Endodermal cell (in vitro differentiated cells): ENCODE results near the gene CRACR2B. TPM values are rescaled to one million over a fixed set of nuclear protein-coding genes. Genes with fewer than 3 reads are reported as not detected.

ENCODE experiments used
- DNase-seq: peaks from one replicate; pipeline ENCODE4 v3.0.0-alpha.2; 2017
- H3K27ac ChIP-seq: 2 replicates; pipeline ENCODE4 v1.5.1; 2013; ENCODE audit warnings: mild to moderate bottlenecking, low read depth, low read length, moderate library complexity
- H3K27me3 ChIP-seq: 2 replicates; pipeline ENCODE4 v1.6.1; 2013; ENCODE audit warnings: mild to moderate bottlenecking, low read length, moderate library complexity; ENCODE audit not compliant: insufficient read depth, control insufficient read depth, poor library complexity, severe bottlenecking
- H3K36me3 ChIP-seq: 2 replicates; pipeline ENCODE4 v1.7.0; 2013; ENCODE audit warnings: mild to moderate bottlenecking, low read length, moderate library complexity; ENCODE audit not compliant: control insufficient read depth, insufficient read depth
- H3K4me1 ChIP-seq: one replicate; pipeline ENCODE4 v1.7.0; 2013; ENCODE audit warnings: low read length; ENCODE audit not compliant: control insufficient read depth, insufficient read depth
- H3K4me3 ChIP-seq: 2 replicates; pipeline ENCODE4 v1.5.1; 2013; ENCODE audit warnings: mild to moderate bottlenecking, low read length, moderate library complexity
- H3K9ac ChIP-seq: 2 replicates; pipeline ENCODE4 v1.6.1; 2013; ENCODE audit warnings: mild to moderate bottlenecking, low read length, moderate library complexity; ENCODE audit not compliant: poor library complexity, severe bottlenecking; ENCODE audit errors: extremely low read depth
- H3K9me3 ChIP-seq: 2 replicates; pipeline ENCODE4 v1.6.1; 2013; ENCODE audit warnings: mild to moderate bottlenecking, low read length, moderate library complexity; ENCODE audit not compliant: control insufficient read depth
- H3K27ac Mint-ChIP-seq: 2 replicates; pipeline ENCODE4 v1.8.0; 2020; ENCODE audit warnings: mixed read lengths
- H3K27me3 Mint-ChIP-seq: 2 replicates; pipeline ENCODE4 v1.8.0; 2021; ENCODE audit warnings: mild to moderate bottlenecking, mixed read lengths; ENCODE audit not compliant: insufficient read depth
- H3K36me3 Mint-ChIP-seq: 2 replicates; pipeline ENCODE4 v1.8.0; 2020; ENCODE audit warnings: low read depth, mixed read lengths
- H3K4me1 Mint-ChIP-seq: 2 replicates; pipeline ENCODE4 v1.8.0; 2020; ENCODE audit warnings: mixed read lengths
- H3K4me3 Mint-ChIP-seq: 2 replicates; pipeline ENCODE4 v1.8.0; 2020; ENCODE audit warnings: mild to moderate bottlenecking, moderate library complexity, mixed read lengths
- H3K9me3 Mint-ChIP-seq: 2 replicates; pipeline ENCODE4 v1.8.0; 2020; ENCODE audit warnings: mild to moderate bottlenecking, mixed read lengths
- WGBS, 2 experiments: methylation state at CpG; one replicate each; pipeline versions ENCODE4 v1.1.5 to v1.1.7; 2013; ENCODE audit warnings: missing lambda C conversion rate in 2 of 2, mixed read lengths in 1 of 2; ENCODE audit not compliant: insufficient coverage in 1 of 2, insufficient read length in 1 of 2; 5-methylcytosine and 5-hydroxymethylcytosine counted together
- total RNA-seq, 2 donors: library from RNA; stranded (reverse); fragmentation: NEBNext Ultra II Directional in 1 of 2; extraction: Animal tissue kit (Norgen Biotek cat#: 25700) in 1 of 2; gene quantifications; 2 replicates in 1 of 2; 3 replicates in 1 of 2; pipeline ENCODE4 v1.2.1, GENCODE V29; 2021
- TF ChIP-seq, protein P1 (sequence below): fragments of 200-600 bp; sonication (generic); conservative IDR thresholded peaks from 2 replicates; pipeline ENCODE4 v1.5.0; 2021; ENCODE audit warnings: antibody characterized with exemption, mild to moderate bottlenecking

Gene CRACR2B
- total RNA-seq, 2 donors from 2014 or later = 22.3 to 28.1 TPM

DNA sequence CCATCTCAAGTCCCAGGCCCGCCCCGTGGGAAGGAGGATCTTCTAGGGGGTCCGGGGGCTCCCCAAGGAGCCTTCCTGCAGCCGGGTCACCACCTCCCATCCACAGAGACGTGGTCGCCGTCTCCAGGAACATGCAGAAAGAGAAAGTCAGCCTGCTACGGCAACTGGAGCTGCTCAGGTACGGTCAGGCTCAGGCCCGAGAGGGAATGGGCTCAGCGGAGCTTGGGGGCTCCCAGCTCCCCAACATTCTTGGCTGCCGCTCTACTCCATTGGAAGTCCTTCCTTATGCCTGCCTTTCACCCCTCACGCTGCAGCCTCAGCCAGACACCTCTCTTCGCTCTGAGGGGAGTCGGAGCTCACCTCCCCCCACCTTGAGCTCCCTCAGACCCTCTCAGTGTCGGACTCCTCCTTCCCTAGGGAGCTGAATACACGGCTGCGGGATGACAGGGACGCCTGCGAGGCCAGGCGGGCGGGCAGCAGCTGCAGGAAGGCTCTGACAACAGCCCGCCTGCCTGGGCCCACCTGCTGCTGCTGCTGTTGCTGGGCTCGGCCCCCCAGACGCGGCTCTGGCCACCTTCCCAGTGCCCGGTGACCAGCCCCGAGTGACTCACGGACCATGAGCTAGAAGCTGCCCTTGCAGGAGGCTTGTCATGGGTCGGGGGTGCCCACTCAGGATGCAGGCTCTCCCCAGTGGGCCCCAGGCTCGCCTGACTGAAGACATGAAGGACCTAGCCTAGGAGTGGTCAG lies 3.6 kb downstream of the CRACR2B start:
- Mint-ChIP-seq H3K9me3 (no peaks in the 10 kb centered on the region), H3K4me3 (peak overlapping the region; percentile 59), H3K4me1 (peaks cover 24% of the 10 kb centered on the region), H3K27ac (no peak overlapping the region), H3K27me3 (peaks cover 50% of the 10 kb centered on the region), H3K36me3 (peaks cover 2% of the 10 kb centered on the region)
- no peak for DNase-seq
- Histone ChIP-seq H3K4me1 (peaks cover 20% of the 10 kb centered on the region), H3K36me3 (peaks cover under 1% of the 10 kb centered on the region), H3K9ac (no peak overlapping the region), H3K27me3 (peaks cover 53% of the 10 kb centered on the region), H3K4me3 (no peak overlapping the region), H3K9me3 (no peaks in the 10 kb centered on the region), H3K27ac (no peak overlapping the region)
- TF ChIP-seq, protein P1, sequence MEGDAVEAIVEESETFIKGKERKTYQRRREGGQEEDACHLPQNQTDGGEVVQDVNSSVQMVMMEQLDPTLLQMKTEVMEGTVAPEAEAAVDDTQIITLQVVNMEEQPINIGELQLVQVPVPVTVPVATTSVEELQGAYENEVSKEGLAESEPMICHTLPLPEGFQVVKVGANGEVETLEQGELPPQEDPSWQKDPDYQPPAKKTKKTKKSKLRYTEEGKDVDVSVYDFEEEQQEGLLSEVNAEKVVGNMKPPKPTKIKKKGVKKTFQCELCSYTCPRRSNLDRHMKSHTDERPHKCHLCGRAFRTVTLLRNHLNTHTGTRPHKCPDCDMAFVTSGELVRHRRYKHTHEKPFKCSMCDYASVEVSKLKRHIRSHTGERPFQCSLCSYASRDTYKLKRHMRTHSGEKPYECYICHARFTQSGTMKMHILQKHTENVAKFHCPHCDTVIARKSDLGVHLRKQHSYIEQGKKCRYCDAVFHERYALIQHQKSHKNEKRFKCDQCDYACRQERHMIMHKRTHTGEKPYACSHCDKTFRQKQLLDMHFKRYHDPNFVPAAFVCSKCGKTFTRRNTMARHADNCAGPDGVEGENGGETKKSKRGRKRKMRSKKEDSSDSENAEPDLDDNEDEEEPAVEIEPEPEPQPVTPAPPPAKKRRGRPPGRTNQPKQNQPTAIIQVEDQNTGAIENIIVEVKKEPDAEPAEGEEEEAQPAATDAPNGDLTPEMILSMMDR = no peak
- 14 to 33% methylated on average over 9 to 31 of the region's 31 CpGs for WGBS, 2 experiments

DNA sequence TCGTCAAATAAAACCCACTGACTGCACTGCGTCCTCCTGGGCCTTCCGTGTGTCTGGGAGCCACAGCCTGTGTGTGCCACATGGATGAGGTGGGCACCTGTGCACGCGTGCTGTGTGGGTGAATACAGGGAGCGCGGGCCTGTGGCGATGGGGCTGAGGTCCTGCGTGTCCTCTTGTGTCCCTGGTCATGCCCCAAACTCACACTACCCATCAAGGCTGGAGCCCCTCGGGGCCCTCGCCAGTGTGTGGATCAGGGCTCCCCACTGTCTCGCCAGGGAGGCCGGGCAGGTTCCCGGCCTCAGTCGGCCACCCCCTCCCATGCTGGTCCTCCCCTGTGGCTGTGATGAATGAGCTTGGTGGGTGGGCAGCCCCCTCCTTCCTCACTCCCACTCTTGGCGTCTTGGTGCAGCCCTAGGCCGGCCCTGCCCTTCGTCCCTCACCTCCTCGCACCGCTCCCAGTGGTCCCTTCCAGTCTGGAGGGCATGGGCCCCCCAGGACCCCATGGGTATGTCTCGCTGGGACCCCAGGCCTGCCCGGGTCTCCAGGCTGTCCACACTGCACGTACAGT lies 4.3 kb downstream of the CRACR2B start:
- 47 to 59% methylated on average over 20 to 23 of the region's 23 CpGs for whole genome bisulfite sequencing, 2 experiments
- H3K27ac ChIP-seq = no peak overlapping the region
- no peaks in the 10 kb centered on the region for H3K9me3 Mint-ChIP-seq
- H3K9ac ChIP-seq = no peak overlapping the region
- TF ChIP-seq, protein P1 = no peak
- H3K9me3 ChIP-seq = no peaks in the 10 kb centered on the region
- no peak overlapping the region for H3K27ac Mint-ChIP-seq
- H3K4me3 ChIP-seq = peak overlapping the region; percentile 73
- H3K27me3 Mint-ChIP-seq = peaks cover 47% of the 10 kb centered on the region
- H3K27me3 ChIP-seq = peaks cover 48% of the 10 kb centered on the region
- H3K36me3 ChIP-seq = peaks cover 8% of the 10 kb centered on the region
- H3K4me3 Mint-ChIP-seq = peak overlapping the region; percentile 59
- no peak for DNase-seq
- H3K4me1 ChIP-seq = peaks cover 20% of the 10 kb centered on the region
- peaks cover 7% of the 10 kb centered on the region for H3K36me3 Mint-ChIP-seq
- H3K4me1 Mint-ChIP-seq = peaks cover 24% of the 10 kb centered on the region

DNA sequence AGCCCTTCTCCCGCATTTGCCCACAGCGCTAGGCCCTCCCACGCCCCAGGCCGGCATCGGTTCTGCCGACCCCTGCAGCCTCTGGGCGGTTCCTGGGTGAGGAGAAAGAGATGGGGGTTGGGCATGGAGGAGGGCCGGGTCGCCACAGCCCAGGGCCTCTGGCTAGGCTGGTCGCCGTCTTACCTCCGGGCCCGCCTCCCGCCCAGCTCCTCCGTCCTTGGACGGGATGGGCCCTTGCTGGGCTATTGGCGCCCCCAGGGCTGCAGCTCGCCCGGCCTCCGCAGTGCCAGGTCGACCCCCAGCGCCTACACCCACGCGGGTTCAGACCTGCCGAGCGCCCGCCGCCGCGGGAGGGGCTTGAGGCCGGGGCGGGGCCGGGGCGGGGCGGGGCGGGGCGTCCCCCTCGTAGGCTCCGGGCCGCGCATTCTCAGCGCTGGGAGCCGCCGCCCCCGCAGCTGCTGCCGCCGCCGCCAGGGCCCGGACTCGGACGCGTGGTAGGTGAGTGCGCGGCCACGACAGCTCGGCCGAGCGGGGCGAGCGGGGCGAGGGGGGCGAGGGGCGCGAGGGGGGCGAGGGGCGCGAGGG lies 4.9 kb downstream of the CRACR2B start, which contains the start of gene CD151:
Gene CD151, plus strand, starts transcription at position 424 of the 585 bp plus-strand sequence. CDS start 3,118 bp downstream, outside the sequence.
- H3K27me3 ChIP-seq = peaks cover 44% of the 10 kb centered on the region
- no peaks in the 10 kb centered on the region for H3K9me3 ChIP-seq
- Mint-ChIP-seq H3K4me3 (peak within 1 kb of the TSS; percentile 59), H3K27ac (peak within 1 kb of the TSS; percentile 39), H3K4me1 (peaks cover 21% of the 10 kb centered on the region), H3K36me3 (peaks cover 10% of the 10 kb centered on the region), H3K9me3 (no peaks in the 10 kb centered on the region), H3K27me3 (peaks cover 46% of the 10 kb centered on the region)
- DNase-seq = peak; percentile 92
- 0% methylated on average over 3 to 51 of the region's 67 CpGs for WGBS, 2 experiments
- peak within 1 kb of the TSS; percentile 68 for H3K9ac ChIP-seq
- TF ChIP-seq, protein P1 = peak; percentile 34
- H3K27ac ChIP-seq = no peak within 1 kb of the TSS
- peaks cover 20% of the 10 kb centered on the region for H3K4me1 ChIP-seq
- H3K36me3 ChIP-seq = peaks cover 13% of the 10 kb centered on the region
- peak within 1 kb of the TSS; percentile 86 for H3K4me3 ChIP-seq
